HG03460 (cell line): ENCODE results near the gene UBXN7.
"Not testable (repeated sequence)": the region's sequence is repeated elsewhere in the genome, so short reads cannot be mapped to it uniquely, and the experiment has no call there.

ENCODE experiments used
- ATAC-seq: cut with Tn5 transposase; IDR thresholded peaks from one replicate; pipeline ENCODE4 v1.9.1; 2021; ENCODE audit not compliant: unreplicated experiment

Gene UBXN7

DNA sequence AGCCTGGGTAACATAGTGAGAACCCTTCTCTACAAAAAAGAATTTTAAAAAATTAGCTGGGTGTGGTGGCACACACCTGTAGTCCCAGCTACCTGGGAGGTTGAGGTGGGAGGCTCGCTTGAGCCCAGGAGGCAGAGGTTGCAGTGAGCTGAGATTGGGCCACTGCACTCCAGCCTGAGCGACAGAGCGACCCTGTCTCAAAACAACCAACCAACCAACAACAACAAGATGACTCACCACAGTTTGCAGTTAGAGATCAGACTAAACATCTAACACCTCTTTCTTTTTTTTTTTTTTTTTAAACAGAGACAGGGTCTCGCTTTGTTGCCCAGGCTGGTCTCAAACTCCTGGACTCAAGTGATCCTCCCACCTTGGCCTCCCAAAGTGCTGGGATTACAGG lies 73.7 kb downstream of the UBXN7 start:
- not testable (repeated sequence) for ATAC-seq

DNA sequence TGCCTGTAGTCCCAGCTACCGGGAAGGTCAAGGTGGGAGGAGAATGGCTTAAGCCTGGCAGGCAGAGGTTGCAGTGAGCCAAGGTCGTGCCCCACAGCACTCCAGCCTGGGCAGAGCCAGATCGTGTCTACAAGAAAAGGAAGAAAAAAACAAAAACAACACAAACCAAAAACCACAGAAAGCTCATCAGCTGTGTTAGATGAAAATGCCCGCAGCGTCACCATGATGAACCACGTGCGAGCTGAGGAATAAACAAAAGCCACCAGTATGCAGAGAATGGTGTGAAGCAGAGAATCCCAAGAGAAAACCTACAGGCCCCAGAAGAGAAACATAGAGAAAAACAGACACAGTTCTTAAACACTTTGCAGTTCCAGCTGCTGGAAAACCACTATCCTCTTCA lies 74.3 kb downstream of the UBXN7 start:
- ATAC-seq, result no peak

DNA sequence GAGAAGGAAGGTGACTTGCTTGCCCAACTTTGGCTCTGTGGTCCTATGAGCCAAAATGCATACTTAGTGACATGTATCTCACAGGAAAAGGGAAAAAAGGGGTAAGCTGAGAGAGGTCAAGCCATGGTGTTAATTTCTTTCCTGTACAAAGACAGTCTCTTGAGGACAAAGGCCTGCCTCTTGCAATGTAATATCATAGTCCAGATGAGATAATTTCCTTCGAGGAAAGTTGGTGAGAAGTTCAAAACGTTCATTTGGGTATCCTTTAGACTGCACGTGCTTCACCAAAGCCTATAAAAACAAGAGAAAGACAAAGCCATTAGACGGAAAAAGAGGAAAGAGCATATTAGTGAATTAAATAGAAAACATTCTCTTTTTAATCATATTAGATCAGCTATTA lies 75.7 kb downstream of the UBXN7 start:
- ATAC-seq, result no peak

DNA sequence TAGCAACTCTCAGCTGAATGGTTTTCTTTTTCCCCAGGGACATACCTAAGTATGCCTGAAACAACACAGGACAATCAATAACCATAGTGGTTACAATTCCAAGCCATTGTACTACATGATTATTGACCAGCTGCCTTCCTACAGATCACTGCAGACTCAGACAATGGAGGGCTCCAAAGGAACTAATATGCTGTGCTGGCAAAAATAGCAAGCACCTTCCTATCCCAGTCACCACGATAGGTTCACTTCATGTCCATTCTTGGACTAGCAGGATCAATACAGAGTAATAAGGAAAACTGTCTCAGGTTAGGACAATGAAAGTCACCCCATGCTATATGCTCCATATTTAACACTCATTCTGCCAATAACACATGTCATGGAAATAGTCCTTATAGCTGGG lies 76.6 kb downstream of the UBXN7 start:
- ATAC-seq, result no peak

DNA sequence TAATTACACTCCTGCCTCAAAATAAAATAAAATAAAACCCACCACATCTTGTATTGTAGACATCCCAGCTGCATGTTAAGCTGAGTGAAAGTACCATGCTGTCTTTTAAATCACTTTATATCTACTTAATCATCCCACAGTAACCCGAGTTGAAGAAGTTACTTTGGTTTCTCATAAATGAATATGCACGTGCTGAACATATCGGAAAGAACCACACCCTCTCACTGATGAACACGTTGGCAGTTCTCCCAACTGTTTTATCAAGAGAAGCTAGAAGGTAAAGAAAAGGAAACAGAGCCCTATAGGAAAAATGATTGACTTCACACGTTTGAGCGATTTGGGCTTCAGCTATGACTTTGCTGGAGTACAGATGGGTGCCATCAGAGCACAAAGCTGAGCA lies 78.1 kb downstream of the UBXN7 start:
- ATAC-seq, result no peak

DNA sequence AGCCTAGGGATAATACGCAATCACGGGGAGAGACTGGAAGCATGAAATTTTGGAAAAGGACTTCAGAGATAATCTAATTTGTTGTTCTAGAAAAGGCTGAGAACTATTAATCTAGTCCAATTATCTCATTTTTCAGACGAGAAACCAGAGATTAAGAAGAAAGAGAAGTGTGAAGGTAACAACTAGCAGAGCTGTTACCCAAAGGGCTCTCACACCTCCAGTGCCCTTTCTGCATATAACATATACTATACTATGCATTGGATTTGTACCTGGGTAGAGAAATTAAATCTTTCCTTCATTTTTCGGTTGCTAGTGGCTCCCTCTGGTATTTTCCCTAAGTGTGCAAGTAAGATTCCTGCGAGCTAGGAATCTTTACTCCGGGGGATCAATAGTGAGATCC lies 80.7 kb downstream of the UBXN7 start:
- ATAC-seq, result no peak

DNA sequence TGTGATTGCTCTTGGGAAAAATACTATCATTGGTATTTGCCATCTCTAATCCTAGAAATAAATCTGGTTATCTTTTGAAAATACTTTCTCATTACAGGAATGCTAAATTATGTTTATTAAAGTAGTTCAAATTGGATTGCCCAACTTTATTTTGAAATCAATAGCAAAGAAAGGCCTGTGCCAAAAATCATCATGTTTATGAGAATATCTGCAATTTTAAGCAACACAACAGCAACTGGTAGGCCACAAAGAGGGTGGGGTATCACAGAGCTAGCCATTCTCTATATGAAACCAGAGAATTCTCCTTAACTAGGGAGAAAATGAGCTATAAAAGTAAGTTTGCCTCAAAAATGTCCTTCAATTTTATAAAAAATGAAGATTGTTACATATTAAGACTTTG lies 82.2 kb downstream of the UBXN7 start:
- ATAC-seq, result no peak

DNA sequence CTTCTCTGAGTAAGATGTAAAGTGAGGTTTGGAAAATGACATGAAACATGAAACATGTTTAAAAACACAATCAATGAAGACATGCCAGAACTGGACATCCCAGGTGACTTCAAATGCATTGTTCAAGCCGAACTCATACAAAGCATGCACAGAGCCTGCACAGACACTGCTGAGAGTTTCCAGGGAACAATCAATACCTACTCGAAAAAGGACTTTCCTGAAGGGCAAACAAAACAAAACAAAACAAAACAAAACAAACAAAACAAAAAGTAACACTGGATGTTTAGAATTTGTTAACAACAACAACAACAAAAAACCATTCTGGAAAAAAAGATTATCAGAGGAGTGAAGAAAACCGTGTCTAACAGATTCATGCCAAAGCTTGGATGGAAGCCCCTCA lies 83.5 kb downstream of the UBXN7 start:
- ATAC-seq, result no peak

DNA sequence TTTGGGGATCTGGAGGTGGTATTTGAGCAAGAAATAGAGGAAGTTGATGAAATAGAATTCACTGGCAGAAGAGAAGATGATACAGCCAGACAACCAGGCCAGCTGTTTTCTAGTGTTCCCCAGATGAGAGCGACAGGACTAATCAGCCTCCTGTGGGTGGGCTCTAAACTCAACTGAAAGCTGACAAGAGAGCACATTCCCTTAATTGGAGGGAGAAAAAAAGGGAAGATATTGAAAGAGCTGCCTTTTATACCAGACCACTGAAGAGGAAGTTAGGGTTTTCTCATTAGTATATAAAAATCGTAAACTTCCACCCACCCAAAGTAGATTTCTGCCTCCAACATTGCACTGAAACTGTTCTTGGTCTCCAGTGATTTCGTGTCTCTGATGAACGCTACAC lies 87.6 kb downstream of the UBXN7 start:
- no peak for ATAC-seq

DNA sequence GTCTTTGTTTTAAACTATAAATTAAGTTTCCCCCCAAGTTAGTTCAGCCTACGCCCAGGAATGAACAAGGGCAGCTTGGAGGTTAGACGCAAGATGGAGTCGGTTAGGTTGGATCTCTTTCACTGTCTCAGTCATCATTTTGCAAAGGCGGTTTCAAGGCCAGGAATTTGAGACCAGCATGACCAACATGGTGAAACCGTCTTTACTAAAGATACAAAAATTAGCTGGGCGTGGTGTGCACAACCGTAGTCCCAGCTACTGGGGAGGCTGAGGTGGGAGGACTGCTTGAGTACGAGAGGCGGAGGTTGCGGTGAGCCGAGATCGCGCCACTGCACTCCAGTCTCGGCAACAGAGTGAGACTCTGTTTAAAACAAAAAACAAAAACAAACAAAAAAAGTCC lies 88.3 kb downstream of the UBXN7 start:
- ATAC-seq, result not testable (repeated sequence)

DNA sequence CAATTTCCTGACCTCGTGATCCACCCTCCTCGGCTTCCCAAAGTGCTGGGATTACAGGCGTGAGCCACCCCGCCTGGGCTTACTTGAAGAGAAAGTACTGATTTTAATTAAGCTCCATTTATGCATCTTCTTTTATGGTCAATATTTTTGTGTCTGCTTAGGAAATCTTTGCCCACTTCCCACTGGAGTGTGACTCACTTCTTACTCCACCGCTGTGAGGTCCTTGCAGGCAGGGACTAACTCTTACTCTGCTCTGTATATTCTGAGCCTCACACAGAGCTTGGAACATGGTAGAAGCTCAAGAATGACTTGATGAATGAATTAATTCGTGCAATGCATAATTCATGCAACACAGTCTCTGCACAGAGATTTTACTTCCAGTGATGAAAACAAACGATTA lies 91.1 kb downstream of the UBXN7 start:
- ATAC-seq, result no peak

DNA sequence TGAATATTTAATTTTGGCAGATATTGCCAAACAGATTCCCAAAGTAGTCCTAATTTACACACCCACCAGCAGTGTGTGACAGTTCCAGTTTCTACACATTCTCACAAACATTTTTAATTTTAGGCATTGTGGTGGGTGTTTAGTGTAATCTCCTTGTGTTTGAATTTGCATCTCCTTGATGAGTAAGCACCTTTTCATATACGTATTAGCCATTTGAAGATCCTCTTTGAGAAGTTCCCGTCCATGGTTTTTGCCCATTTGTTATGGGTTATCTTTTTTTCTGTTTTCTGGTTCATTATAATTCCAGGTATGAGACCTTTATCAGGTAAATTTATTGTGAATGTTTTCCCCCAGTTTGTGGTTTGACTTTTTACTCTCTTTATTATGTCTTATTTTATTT lies 91.8 kb downstream of the UBXN7 start:
- no peak for ATAC-seq

DNA sequence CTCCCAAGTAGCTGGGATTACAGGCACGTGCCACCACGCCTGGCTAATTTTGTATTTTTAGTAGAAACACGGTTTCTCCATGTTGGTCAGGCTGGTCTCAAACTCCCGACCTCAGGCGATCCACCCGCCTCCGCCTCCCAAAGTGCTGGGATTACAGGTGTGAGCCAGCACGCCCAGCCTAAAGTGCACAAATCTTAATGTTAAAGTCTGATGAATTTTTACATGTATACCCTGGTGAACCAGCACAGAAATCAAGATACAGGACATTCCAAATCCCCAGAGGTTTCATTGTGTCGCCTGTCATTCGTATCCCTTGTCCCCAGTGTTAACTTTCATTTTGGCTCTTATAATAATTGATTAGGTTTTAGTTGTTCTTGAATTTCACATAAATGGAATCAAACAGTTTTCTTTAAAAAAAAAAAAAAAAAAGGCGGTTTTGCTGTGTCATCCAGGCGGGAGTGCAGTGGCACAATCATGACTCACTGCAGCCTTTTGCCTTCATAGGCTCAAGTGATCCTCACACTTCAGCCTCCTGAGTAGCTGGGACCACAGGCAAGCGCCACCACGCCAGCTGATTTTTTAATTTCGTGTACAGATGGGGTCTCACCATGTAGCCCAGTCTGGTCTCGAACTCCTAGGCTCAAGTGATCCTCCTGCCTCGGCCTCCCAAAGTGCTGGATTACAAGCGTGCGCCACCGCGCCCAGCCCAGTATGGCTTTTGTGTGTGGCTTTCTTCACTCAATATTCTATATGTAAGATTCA lies 92.6 kb downstream of the UBXN7 start:
- ATAC-seq, result no peak

DNA sequence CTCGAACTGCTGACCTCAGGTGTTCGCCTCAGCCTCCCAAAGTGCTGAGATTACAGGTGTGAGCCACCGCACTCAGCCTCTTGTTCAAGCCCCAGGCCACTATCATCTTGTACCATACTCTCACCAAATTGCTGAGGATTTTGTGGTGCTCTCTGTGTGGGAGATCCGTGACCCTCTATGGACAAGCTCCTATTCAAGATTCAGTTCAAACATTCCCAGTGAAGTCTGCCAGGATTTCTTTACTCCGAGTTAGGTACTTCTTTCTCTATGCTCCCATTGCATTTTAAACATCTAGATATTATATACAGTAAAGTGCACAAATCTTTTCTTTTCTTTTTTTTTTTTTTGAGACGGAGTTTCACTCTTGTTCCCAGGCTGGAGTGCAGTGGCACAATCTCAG lies 93.2 kb downstream of the UBXN7 start:
- ATAC-seq, result no peak

DNA sequence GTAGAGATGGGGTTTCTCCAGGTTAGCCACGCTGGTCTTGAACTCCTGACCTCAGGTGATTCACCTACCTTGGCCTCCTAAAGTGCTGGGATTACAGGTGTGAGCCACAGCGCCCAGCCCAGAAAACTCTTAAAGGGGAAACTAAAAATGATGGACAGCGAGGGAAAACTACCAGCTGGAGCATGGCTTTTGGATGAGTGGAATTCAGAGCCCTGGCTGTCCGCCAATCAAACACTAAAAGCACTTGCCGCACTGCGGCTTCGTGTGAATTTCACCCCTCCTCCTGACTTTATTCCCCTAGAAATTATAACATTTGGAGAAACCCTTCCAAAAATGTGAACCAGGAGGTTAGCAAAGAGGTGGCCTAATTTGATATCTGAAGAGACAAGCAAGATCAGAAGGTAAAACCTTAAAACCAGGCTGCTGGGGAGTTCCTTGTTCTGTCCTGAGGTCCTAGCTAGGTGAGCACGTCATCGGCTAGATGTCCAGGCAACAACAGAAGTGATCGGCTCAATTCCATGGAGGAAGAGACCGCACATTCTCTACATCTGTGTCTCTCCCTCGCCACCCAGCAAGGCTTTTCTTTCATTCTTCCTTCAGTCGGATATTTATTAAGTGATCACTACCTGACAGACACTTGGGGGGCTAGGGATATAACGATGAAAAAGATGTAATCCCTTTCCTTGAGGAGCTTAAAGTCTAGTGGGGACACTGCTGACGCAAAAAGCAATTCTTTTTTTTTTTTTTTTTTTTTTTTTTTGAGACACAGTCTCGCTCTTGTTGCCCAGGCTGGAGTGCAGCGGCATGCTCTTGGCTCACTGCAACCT lies 95.7 kb downstream of the UBXN7 start:
- no peak for ATAC-seq

DNA sequence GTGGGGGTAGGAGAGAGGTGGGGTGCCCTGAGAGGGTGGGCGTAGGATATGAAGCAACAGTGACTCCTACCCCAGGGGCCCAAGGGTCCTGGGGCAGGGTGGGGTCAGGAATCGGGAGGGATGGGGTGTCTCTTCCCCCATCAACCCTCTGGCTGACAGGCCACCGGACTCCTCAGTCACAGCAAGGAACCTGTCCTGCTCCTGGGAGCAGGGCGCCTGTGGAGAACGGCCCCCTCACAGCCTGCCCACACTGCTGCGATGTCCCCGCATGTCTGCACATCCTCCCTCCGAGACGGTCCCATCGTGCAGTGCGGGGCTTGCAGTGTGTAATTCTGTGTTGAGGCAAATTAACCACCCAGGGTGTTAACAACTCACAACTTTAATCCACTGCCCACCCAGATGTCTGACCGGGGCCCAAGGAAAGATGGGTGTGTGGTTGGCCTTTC lies 96.7 kb downstream of the UBXN7 start:
- no peak for ATAC-seq

DNA sequence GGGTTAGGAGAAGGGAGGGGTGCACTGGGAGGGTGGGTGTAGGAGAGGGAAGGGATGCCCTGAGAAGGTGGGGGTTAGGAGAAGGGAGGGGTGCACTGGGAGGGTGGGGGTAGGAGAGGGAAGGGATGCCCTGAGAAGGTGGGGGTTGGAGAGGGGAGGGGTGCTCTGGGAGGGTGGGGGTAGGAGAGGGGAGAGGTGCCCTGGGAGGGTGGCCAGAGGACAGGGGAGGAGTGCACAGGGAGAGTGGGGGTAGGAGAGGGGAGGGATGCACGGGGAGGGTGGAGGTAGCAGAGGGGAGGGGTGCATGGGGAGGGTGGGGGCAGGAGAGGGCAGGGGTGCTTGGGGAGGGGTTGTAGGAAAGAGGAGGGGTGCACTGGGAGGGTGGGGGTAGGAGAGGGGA lies 97.2 kb downstream of the UBXN7 start:
- ATAC-seq, result no peak

DNA sequence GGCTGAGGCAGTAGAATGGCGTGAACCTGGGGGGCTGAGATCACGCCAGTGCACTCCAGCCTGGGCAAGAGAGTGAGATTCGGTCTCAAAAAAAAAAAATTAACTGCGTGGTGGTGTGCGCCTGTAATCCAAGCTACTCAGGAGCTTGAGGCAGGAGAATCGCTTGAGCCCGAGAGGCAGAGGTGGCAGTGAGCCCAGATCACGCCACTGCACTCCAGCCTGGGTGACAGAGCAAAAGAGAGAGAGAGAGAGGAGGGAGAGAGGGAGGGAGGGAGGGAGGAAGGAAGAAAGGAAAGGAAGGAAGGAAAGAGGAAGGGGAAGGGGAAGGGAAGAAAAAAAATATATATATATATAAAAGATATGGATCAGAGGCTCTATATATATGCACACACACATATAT lies 100.1 kb downstream of the UBXN7 start:
- no peak for ATAC-seq

DNA sequence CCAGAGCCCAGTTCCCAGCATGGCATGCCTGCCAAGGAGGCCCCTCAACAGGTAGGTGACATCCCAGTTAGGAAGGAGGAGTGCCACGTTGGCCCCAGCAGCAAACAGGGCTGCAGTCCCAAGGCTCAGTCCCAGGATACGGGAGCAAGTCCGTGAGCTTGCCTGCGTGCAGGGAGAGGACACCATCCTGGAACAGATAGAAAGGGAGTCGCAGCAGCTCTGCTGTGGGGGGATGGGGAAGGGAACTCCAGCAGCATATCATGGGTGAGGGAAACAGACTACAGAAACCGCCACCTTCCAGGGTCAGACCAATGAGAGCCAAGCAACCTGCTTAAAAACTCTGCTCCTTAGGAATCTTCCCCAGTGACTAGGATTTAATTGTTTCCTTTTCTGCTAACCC lies 104.8 kb downstream of the UBXN7 start:
- no peak for ATAC-seq

DNA sequence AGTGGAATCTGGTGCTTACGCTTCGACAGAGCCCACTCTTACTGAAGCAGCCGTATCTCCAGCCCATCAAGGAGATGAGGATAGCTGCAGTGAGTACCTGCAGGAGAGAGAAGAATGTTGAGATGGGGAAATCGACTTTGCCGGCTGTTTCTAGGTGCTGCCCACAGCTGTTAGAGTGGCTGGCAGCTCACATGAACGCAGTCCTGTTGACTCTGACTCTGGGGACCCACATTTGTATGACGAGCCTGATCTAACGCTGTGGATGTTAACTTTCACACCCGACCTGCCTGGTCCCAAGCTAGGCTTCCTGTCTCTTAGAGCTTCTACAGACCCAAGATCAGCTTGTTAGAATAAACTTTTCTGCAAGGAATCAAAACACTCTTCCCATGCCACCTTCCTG lies 105.3 kb downstream of the UBXN7 start:
- no peak for ATAC-seq

DNA sequence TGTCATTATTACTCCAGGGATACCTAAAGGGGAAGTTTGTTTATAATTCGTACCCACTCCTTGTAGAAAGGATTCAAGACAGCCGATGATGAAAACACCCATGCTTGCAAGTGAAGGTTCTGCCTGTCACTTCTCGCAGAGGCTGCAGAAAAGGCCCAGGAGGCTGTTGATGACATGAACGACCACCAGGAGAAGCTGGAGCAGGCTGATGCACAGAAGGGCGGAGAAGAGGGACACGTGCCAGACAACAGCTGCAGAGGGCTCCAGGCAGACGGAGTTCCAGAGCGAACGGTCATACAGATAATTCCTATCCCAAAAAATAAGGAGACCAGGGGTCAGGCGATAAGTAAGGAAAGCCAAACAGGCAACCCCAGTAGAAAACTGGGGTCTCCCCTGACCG lies 108.5 kb downstream of the UBXN7 start:
- no peak for ATAC-seq

DNA sequence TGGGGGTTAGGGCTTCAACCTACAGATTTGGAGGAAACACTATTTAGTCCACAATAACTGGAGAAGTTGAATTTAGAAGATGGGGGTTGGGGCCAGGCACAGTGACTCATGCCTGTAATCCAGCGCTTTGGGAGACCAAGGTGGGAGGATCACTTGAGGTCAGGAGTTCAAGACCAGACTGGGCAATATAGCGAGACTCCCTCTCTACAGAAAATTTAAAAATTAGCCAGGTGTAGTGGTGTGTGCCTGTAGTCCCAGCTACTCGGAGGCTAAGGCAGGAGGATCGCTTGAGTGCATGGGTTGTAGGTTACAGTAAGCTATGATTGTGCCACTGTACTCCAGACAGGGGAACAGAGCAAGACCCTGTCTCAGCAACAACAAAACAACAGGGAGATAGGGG lies 109.2 kb downstream of the UBXN7 start:
- no peak for ATAC-seq

DNA sequence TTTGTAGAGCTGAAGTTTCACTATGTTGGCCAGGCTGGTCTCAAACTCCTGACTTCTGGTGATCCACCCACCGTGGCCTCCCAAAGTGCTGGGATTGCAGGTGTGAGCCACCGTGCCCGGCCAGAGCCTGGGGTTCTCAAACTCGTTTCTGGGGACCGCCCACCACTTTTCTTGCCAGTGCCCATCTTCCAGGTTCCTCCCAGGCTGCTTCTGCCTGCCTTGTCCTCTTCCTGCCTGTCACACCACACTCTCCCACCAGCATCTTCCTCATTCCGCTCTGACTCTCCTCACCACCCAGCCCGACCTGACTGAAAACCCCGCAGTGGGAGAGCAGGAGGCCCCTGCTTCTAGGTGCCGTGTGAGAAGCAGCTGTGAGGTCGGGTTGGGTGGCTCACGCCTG lies 111.1 kb downstream of the UBXN7 start:
- ATAC-seq, result no peak
